GM19351 (cell line): ENCODE data around the gene GGTLC2.

ENCODE experiments used
- ATAC-seq: cut with Tn5 transposase; IDR thresholded peaks from one replicate; pipeline ENCODE4 v1.9.1; 2021; ENCODE audit warnings: mild to moderate bottlenecking, moderate library complexity; ENCODE audit not compliant: unreplicated experiment

Gene GGTLC2

DNA sequence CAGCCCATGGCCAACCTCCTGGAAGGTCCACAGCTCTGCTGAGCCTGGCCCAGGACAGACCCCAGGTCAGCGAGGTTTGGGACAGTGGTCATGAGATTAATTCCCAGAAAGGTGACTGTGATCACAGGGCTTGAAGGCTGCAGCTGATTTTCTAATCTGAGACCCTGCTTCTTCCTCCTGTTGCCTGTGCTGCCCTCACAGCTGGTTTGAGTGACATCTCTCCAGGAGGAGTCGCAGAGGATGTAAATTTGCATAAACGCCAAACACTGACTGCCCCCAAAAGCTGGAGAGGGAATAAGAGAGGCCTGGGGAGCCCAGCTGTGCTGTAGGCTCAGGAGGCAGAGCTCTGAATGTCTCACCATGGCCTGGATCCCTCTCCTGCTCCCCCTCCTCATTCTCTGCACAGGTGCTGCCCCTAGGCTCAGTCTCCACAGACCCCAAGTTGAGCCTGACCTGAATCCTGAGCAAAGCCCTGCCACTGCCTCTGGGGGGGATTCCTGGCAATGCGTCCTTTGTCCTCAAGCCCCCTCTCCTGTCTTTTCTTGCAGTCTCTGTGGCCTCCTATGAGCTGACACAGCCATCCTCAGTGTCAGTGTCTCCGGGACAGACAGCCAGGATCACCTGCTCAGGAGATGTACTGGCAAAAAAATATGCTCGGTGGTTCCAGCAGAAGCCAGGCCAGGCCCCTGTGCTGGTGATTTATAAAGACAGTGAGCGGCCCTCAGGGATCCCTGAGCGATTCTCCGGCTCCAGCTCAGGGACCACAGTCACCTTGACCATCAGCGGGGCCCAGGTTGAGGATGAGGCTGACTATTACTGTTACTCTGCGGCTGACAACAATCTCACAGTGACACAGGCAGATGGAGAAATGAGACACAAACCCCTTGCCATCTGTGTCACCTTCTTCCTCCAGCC, 23.8 kb downstream of the GGTLC2 start:
- no peak for ATAC-seq

DNA sequence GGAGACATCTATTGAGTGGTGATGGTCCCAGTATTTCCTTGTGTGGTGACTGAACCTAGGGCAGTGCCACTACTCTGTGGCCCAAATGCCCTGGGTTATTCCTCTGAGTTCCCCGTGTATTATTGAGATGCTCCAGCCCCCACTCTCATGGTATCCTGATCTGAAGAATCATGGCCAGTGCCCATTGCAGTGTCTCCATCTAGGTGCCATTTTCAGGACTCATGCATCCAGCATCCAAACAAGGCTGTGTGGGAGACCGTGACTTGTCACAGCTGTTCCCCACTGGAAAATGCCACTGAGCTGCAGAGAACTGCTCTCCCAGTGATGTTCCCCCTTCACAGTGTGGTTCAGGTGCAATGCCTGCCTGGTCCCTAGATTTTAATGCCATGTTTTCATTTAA, 24.7 kb downstream of the GGTLC2 start:
- ATAC-seq, result no peak

DNA sequence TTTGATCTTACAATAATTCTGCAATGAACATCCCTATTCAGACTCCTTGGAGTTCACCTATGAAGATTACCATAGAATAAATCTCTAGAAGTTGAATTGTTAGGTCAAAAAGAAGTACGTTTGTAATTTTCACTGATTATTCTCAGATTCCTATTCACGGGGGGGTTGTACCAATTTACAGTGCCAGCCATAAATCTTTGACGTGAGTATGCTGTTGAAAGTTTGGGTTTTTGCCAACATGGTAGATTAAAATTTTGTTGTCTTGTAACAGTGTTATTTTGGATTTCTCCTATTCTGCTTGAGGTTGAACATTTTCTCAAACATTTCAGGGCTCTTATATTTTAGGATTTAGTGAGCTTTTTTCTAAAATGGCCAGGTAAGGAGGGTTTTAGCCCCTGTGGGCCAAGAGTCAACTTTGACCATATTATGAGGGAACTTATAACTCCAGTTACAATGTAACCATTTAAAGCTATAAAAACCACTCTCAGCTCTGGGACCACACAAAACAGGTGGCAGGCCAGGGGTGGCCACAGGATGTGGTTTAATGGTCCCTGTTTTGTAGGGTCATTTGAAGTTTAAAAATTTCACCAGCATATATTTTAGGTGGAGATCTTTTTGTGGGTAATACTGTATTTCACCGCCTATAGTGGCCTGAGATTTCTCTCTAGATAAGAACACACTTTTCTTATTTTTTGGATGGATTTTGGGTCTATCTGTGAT, 25.8 kb downstream of the GGTLC2 start:
- ATAC-seq, result no peak

DNA sequence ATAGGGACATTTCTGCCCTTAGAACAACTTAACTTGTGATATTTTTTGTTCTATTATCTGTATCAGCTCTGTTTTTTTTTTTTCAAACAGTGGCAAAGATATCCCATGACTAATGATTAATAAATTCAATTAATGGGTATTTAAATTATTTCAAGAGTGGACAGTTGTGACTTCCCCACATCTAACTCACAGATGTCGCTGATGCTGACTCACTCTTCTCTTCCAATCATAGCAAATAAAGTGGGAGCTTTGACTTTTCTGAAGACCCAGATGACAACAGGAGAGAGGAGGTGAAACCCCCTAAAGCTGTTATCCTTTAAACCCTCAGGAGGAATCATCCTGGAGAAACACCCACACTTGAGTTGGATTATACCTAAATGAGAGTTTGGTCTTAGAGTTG, 27.1 kb downstream of the GGTLC2 start:
- ATAC-seq, result no peak

DNA sequence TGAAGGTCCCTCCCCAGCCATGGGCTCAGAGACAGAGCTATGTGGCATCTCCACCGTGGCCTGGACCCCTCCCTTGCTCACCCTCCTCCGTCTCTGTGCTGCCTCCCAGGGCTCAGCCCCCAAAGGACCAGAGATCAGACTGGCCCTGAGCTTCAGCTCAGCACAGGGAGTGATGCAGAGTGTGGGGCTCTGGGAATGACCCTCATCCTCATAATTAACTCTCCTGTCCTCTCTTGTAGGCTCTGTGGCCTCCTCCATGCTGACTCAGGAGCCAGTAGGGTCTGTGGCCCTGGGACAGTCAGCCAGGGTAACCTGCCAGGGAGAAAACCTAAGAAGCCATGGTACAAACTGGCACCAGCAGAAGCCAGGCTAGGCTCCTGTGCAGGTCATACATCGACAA, 28.7 kb downstream of the GGTLC2 start:
- no peak for ATAC-seq

DNA sequence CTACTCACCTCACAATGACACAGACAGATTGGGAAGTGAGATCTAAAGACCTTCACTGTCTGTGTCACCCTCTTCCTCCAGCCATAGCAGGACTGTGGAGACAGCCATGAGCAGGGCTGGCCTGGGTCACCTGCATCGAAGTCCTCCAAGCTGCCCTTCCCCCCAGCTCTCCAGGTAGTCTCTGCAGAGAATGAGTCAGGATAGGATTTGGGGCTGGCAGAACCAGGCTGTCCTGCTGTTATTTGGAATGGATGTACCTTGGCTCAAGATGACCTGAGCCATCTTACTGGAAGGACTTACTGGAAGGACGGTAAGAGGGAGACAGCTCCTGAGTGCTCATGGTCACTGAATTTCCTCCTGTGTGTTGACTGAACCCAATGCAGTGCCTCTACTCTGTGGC, 29.2 kb downstream of the GGTLC2 start:
- ATAC-seq, result no peak

DNA sequence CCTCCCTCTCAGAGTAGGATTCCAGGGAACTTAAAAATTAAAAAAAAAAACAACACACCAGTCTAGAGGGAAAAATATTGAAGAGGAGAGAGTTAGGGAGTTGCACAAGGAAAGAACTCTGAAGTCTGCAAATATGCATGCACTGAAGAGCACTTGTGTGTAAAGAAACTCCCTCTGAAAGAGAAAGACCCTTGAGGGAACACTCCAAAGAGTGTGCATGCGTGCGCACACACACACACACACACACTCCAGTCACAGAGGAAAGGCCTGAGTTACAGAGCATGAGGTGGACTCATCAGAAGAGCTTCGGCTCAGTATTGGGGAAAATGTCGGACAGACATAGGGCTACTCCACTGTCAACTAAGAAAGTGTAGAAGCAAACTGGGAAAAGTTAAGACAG, 30.1 kb downstream of the GGTLC2 start:
- ATAC-seq, result no peak

DNA sequence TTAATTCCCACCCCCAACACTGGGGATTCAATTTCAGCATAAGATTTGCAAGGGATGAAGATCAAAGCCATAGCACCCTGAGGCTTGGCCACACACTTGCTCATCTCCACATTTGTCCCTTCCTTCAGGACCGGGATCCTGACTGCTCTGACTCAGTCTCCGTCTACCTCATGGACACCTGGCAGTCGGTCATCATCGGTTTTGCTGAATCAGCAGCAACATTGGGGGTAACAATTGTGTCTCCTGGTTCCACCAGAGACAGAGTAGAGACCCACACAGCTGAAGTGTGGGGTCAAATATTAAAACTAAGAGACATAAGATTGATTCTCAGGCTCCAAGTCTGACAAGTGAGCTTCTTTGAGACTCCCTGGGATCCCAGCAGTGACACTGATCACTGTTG, 34.6 kb downstream of the GGTLC2 start:
- no peak for ATAC-seq

DNA sequence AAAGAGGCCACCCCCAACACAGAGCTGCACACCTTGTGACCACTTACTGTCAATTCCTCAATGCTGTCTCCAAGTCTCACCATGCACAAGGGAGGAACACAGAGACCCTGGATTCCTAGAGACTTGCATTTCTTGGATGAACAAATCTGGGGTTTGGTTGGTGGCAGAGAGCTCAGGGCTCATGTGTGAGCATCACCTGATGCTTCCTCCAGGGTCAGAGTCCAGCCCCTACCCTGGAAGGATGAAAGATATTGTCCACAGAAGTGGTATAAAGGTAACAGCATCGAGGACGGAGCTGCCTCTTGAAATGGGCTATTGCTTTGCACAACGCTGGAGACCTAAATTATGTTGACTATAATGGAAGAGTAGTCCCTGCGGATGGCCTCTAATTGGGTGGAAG, 36.0 kb downstream of the GGTLC2 start:
- ATAC-seq, result no peak

DNA sequence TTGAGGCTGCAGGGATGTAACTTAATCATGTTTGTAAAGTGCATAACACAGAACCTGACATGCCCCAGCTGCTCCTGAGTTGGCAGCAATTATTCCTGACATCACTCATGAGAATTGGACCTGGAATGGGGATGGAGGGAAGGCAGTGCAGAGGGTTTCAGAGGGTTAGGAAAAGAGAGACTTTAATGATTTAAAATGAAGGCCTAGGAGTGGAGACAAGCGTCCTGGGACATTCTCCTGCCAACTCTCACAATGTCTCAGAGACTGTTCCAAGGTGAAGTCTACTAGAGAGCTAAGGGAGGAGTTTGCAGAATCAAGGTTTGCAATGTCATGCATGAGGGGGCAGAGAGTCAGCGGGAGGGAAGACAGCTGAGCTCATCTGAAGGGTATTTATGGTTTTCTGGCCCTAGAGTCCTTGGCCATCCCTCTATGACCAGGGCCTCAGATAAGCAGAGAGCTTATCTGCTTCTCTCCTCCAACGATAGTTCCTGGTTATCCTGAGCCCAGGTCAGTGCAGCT, 36.9 kb downstream of the GGTLC2 start:
- no peak for ATAC-seq

DNA sequence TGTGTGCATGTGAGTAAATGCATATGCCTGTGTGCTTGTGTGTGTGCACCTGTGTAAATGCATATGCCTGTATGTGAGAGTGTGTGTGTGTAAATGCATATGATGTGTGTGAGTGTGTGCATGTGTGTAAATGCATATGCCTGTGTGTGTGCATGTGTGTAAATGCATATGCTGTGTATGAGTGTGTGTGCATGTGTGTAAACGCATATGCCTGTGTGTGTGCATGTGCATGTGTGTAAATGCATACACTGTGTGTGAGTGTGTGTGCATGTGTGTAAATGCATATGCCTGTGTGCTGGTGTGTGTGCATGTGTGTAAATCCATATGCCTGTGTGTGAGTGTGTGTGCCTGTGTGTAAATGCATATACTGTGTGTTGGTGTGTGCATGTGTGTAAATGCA, 37.8 kb downstream of the GGTLC2 start:
- no peak for ATAC-seq

DNA sequence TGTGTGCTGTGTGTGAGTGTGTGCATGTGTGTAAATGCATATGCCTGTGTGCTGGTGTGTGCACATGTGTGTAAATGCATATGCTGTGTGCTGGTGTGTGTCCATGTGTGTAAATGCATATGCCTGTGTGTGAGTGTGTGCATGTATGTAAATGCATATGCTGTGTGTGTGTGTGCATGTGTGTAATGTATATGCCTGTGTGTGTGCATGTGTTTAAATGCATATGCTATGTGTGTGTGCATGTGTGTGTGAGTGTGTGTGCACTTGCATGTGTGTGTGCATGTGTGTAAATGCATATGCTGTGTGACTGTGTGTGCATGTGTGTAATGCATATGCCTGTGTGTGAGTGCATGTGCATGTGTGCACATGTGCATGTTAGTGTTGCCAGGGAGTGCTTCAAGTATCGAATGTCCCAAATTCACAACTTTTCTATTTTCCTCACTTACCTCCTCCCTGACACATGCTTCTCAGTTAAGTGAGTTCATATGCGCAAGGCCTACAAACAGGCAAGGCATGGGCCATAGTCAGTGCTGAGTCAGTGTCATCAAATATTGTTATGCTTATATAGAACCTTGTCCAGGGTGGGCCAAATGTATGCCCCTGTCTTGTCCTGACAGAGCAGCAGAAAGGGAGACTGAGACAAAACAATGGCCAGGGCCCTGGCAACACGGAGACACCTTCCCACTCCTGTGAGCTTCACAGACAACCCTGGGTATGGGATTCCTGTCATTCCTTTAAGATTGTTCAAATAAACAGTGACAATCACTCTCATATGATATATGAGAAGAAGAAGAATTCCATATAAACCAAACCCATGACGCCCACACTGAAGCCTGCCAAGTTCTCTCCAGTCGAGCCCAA, 38.6 kb downstream of the GGTLC2 start:
- ATAC-seq, result no peak

DNA sequence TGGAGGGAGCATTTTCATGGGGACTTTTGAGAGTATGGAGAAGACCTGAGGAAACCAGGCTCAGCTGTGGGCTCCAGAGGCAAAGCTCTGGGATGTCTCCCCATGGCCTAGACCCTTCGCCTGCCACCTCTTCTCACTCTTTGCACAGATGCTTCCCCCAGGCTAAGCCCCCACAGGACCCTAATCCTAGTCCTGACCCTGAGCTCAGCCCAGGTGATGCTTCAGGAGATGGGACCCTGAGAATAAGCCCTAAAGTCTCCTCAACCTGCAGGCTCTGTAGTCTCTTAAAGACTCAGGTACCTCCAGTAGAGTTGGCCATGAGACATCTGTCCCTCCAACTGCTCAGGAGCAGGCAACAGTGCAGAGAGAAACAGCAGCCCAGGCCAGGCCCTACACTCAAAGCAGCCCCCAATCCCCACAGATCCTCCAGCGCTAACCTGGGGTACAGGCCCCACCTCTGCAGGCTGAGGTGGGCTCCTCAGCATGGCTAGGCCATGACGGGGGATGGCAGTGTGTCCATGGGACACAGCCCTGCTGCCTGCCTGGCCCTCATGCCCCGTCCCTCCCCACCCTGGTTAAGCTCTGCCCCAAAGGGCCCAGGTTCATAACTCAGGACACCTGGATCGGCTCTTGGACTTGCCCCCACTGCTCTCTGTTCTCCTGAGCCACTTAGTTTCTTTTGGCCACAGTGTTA, 39.4 kb downstream of the GGTLC2 start:
- no peak for ATAC-seq

DNA sequence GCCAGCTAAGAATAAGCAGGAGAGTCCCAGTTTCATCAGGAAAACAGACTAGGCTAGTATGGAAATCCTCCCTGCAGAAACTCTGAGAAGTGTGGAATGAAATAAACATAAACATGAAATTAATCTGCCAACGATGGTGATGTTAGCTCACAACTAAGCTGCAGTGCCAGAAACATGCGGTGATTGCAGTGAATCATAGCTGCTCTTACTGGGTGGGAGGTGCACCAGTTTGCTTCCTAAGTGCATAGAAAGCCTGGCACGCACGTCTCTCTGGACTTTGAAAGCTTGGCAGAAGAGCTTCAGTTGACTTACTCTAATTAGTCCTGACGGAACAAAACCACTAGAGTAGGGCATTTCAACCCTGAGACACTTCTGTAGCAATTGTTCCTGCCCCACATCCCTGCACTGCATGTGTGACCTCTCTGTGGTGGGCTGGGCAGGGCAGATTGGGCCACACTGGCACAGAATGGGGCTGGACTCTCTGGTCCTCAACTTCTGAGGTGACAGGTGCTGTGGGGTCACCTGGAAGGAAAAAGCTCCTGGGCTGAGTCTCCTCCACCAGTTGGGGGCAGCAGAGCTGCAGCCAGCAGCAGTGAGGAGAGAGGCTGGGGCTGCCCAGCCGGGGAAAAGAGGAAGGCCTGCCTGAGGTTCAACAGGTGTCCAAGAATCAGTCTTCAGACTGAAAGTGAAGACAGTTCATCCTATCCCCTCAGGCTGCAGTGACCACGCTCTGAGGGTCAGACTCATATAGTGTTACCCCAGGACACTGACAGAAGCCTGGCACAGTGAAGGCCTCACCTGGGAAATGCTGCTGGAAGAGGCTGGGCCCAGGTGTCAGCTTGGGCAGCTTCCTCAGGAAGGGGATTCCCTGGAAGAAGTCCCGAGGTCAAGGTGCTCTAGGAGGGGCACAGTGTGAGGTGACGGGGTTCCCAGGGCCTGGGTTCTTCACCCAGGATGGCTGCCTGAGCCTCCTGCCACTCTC, 40.5 kb downstream of the GGTLC2 start:
- ATAC-seq, result no peak

DNA sequence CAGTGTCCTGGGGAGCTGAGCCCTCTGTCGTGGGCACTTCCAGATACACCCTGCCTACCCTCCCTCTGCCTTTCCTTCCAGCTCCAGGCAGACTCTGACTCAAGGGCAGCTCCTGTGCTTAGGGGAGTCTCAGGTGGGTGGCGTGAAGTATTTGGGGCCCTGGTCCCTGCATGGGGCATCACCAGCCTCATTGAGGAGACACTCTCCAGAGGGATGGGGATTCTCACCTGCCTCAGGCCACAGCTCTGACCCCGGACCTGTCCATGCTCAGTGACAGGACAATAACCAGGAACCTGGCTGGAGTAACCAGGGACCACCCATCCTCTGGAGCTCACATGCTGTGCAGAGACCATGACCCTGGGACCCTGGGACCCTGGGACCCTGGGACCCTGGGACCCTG, 41.2 kb downstream of the GGTLC2 start:
- no peak for ATAC-seq

DNA sequence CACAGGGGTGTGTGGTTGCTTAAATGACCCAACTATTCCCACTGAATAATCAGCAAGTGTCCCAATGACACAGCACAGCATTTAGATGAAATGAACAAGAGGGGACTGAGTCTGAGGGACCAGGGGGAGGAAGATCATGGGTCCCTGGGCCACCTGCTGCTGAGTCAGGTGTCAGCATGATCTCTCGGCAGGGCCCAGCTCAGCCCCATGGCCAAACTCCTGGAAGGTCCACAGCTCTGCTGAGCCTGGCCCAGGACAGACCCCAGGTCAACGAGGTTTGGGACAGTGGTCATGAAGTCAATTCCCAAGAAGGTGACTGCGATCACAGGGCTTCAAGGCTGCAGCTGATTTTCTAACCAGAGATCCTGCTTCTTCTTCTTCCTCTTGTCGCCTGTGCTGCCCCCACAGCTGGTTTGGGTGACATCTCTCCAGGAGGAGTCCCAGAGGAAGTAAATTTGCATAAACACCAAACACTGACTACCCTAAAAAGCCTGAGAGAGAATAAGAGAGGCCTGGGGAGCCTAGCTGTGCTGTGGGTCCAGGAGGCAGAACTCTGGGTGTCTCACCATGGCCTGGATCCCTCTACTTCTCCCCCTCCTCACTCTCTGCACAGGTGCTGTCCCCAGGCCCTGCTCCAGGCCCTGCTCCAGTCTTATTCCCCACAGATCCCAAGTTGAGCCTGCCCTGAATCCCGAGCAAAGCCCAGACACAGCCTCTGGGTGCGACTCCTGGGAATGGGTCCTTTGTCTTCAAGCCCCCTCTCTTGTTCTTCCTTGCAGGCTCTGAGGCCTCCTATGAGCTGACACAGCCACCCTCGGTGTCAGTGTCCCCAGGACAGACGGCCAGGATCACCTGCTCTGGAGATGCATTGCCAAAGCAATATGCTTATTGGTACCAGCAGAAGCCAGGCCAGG, 42.0 kb downstream of the GGTLC2 start:
- ATAC-seq, result peak; percentile 79

DNA sequence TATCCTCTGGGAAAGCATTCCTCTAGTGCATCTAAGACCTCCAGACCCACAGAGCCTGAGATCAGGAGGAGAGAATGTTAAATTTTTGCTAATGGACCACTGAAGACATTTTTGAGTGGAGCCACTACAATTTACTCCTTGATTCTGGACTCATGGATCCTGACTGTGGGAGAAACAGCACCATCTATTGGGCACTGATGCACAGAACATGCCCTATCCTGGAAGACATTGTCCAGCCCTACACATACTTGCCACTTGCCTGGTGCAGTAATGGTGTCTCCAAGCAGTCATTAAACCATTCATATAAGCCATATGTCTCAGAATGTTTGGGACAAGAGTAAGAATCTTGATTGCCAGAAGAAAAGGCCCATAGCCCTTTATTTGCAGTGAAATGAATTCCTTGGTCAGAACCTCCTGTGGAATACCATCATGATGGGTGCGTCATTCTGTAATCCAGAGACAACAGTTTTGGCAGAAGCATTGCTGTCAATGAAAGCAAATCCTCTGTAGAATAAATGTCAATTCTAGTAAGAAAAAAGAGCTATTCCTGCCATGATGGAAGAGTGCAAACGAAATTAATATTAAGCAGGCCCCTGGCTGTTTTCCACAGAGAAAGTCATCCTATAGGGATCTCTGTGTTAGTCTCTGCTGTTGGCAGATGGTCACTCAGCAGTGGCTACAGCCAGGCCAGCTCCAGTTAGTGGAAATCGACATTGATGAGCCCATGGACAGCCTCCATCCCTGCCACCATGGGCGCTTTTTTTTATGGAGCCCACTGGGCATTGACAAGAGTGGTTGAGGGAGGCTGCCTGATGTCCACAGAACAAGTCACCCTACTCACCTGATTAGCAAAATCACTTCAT, 43.5 kb downstream of the GGTLC2 start:
- no peak for ATAC-seq
